Measurements from ENCODE around the gene KDM4F.

Gene KDM4F

DNA sequence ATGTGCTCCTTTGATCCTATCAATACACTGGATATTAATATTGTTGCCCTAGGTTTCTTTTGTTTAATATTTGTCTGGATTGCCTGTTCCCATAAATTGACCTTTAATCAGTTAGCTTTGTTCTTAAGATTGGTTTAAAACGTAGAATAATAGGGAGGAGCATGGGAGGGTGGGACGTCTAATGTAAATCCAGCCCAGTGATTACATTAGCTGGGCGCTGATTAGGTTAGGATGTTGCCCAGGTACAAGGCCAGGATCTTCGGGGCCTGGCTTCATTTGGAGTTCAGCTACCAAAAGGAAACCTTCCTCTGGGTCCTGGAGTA lies 17.5 kb downstream of the KDM4F start, which contains the start of gene SRSF8:
TSS of gene SRSF8 (plus strand) at position 204 of the 323 bp plus-strand sequence. CDS start 308 bp downstream, outside the sequence.
- no peak for DNase-seq

DNA sequence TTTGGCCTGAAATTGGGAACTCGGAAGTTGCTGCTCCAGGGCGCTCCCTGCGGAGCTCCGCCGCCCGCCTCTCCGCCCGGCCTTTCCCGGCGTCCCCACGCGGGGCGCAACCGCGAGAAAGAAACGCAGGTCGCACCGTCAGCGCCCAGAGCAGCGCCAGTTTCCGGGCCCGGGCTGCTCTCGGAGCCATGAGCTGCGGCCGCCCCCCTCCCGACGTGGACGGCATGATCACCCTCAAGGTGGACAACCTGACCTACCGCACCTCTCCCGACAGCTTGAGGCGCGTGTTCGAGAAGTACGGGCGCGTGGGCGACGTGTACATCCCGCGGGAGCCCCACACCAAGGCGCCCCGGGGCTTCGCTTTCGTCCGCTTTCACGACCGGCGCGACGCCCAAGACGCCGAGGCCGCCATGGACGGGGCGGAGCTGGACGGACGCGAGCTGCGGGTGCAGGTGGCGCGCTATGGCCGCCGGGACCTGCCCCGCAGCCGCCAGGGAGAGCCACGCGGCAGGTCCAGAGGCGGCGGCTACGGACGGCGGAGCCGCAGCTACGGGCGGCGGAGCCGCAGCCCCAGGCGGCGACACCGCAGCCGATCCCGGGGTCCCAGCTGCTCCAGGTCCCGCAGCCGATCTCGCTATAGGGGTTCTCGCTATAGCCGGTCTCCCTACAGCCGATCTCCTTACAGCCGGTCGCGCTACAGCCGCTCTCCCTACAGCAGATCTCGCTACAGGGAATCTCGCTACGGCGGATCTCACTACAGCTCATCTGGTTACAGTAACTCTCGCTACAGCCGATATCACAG lies 18.0 kb downstream of the KDM4F start:
- DNase-seq: peak; percentile 70

GRCh38 chr11:95067841-95068219 lies 18.6 kb downstream of the KDM4F start:
- no peak for DNase-seq

GRCh38 chr11:95068549-95068948 lies 19.3 kb downstream of the KDM4F start:
- peak; percentile 54 for DNase-seq

DNA sequence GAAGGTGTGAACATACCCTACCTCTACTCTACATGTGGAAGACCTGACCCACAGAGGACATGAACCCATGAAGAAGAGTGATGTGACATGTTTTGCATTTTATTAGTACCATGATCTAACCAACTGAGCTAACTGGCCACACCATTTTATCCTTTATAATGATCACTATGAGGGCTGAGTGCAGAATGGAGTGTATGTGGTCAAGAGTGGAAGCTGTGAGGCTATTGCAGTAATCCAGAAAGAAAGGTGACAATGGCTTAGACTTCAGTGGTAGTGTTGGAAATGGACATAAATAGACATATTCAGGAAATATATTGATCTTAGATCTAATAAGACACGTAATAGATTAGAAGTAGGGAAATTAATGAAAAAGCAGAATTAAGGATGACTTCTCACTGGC lies 21.2 kb downstream of the KDM4F start:
- DNase-seq: no peak

DNA sequence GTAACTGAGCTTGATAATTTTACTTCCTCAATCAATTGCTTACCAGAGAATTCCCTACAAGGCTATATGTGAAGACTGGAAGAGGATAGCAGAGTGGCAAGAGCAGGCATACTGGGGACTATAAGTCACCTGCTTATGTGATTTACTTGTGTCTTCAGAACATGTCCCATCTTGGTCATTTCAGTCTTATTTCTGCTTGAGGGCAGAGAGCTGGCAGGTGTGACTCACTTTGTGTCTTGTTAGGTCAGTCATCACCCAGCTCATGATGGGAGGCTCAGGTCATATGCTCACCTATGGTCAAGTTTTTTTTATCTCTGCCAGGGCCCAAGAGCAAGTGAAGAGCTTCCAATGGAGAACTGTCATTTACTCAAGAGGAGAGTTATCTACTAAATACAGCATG lies 23.7 kb downstream of the KDM4F start:
- DNase-seq: no peak

DNA sequence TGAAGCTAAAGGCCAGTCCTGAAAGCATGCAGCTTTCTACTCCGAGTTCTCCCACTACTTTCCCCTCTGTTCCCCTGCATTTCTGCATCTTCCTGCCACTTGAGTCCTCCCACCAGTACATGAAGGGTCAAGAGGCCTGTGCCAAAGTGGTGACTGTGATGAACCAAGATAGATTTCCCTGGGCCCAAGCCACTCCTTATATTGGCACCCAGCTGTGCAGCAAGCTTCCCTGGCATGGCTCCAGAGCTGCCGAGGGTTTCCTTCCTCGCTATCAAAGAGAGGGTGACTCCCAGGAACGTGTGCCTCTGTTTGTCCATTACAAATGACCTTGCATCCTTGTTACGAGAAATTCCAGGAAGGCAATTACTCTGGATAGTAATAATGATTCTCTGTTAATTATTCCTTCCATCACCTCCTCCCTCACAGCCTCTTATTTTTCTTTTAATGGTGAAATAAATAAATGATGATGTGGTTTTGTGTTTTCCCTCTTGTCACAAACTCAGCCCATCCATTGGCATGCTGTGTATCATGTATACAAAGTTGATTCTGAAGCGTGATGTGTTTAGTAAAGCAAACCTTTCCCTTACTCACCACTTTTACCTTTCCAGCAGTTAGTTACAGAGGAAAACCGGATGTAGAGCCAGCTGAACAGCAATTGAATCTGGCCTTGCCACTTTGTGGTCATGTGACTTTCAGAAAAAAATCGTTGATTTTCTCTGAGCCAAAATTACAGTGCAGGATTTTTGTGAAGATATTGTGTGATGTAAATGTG lies 25.8 kb downstream of the KDM4F start:
- no peak for DNase-seq

DNA sequence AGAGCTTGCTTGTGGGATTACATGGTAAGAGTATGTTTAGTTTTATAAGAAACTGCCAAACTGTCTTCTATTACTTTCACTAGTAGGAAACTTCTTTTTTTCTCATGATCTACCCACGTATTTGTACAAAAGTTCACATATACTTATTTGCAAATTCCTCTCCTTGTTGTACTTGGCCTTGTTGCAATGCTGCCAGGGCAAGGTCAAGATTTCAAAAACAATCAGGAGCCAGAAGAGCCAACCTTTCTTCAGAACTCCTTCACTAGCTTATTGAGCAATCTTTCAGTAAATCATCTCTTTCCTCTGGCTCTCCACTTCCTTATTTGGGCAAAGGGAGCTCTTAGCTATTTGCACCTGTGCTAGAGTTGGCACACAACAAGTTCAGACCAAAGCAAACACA lies 27.2 kb downstream of the KDM4F start:
- DNase-seq: no peak

DNA sequence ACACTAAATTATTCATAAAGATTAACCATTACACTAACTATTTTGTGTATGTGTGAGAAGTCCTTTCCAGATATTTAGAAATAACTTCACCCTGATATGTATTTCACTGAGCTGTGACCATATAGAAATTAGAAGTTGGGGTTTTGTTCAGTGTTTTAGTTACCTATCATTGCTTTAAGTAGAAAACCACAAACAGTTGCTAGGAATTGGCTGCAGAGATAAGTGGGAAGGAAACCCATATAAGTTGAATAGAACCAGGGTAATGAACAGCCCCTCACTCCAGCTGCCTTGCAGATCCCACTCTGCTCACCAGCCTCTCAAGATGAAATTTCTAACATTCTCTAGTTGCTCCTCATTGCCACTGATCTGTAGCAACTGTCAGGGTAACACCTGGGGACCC lies 27.8 kb downstream of the KDM4F start:
- no peak for DNase-seq

- DNase-seq: no peak
These were observed 29.3 kb downstream of the KDM4F start for GRCh38 chr11:95078526-95078925.

- DNase-seq: no peak
These were observed 31.8 kb downstream of the KDM4F start for GRCh38 chr11:95081010-95081409.

DNA sequence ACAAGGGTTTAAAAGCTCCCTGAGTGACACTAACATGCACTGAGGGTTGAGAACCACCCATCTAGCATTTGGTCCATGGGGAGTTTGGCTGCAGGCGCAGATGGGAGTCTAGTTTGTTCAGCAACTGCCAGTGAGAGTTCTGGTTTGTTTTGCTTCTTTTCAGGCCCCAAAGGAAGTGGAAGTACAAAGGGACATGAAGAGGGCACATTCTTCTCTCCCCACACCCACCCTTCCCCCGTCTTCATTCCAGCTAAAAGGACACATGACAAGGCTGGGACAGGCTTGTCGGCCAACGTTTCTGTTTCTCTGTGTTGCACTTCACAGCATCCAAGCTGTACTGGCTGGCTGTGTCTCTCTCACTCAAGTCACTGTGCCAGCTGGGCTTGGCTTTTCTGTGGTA lies 32.2 kb downstream of the KDM4F start:
- no peak for DNase-seq

DNA sequence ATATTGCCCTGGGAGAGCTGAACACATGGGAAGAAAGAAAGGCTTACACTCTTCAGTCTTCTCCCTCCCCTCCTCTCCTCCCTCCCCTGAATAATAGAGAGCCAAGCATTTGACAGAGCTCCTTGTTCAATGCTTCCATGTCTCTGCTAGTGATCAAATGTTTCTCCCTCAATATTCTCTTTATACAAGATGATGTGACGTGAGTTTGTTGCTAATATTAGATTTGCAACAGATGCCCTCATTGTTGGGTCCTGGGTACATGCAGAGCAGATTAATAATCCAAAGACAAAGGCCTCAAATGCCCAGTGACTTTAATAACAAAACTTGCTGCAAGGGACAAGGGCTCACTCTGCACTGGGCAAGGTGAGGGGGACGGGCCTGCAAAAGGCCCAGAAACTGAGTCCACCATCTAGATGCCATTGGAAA lies 33.4 kb downstream of the KDM4F start:
- no peak for DNase-seq

- no peak for DNase-seq
These were observed 35.3 kb downstream of the KDM4F start for GRCh38 chr11:95084509-95084908.

- DNase-seq: no peak
These were observed 36.0 kb downstream of the KDM4F start for GRCh38 chr11:95085117-95085816.

DNA sequence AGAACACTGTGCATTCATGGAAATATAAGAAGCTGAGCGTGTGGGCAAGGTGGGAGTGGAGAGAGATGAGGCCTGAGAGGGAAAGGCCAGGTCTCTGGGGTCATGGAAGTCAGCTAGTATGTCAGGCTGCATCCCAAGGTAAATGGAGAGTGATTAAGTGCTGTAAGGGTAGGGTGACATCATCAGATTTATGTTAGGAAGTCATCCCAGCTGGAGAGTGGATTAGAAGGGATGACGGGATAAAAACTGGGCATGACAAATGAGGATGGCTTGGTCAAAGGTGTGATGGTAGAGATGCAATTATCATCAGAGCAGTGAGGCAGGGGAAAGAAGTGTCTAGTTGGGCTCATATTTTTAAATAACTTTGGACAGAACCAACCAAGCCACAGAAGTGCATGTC lies 36.9 kb downstream of the KDM4F start:
- no peak for DNase-seq

DNA sequence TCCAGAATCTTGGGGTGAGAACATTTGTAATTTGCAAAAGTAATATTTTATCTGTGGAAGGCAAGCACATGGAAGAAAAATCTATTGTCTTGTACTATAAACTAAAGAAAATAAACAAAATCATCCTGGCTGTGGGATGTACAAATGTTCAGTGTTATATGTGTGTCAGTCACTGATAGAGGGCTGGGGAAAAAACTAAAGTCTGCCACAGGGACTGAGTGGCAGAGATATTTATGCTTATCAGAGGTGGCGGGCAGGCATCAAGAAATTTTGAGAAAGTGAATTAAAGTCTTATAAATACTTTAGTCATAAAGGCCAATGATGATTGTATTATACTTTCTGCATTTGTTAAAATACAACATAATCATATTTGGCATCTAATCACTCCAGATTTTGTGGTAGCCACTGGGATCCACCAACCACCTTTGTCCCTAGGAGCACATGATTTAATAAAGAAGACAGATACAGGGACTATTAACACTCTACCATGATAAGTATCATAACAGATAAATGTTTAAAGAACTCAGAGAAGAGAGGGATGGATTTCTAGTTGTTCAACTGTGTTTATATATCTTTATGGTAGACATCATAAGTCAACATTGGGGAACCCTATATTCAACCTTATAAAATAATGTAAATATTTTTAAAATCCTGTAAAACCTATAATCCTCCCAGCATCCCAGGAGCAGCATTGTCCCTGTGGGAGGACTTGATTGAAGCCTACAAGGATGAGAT lies 37.8 kb downstream of the KDM4F start:
- no peak for DNase-seq

DNA sequence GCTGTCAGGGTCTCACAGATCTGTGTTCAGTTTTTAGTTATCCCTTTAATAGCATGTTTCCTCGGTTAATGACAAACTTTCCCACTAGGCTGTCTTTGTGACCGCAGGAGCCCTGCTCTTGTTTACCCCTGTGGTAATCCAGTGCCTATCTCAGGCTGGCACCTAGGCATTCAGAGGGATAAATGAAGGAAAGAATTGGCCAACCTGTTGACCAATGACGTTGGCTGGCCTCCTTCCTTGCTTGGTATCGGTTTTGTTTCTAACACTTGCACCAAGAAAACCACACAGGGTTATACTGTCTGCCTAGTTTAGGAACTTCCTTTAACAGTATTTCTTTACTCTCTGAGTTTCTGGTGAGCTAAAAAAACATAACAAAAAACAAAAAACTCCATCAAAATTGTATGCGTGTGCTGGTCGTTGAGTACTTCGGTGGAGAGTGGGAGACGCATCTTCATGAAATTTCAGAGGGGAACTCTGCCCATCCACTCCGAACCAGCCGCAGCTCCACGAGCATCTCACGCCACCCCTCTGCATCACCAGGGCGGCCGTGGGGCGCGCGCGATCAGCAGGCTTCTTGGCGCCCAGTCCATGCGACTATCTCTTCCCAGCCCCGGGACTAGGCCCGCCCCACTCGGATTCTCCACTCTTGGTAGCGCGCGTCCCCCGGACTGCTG lies 39.9 kb downstream of the KDM4F start:
- no peak for DNase-seq

GRCh38 chr11:95089620-95090542 lies 40.7 kb downstream of the KDM4F start, which contains the start of gene ENDOD1:
Gene ENDOD1, plus strand, starts transcription at chr11:95089846. Its CDS starts 82 bp downstream, at chr11:95089928.
- DNase-seq: peak; percentile 84

DNA sequence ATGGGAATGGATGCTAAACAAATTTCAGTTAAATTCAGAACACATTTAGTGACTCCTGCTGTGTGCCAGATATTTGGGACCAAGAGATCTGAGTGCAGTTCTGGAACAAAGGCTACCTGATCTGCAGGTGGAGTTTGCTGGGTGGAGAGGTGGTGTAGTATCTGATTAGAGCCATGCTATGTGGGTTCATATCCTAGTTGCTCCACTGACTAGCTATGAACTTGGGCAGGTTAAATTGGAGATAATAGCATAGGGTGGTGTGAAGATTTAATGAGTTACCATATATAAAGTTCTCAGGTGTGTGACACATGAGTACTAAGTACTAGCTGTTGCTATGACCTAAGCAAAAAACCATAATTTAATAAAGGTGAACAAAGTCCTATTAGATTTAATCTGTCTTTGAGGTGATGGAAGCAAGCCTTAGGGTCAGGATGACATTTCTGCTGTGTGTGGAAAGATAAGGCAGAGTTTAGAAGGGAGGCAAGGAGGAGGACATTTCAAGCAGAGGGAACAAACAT lies 42.5 kb downstream of the KDM4F start:
- DNase-seq: no peak

Measured in activated CD4-positive, alpha-beta T cell treated with anti-CD3 and anti-CD28 coated beads, Interleukin-2, amount 50 U/mL, for 1 hour (primary cell).